Liver (tissue), 9 donors: ENCODE data around the gene ZNF700. TPM values are rescaled to one million over a fixed set of nuclear protein-coding genes. Genes with fewer than 3 reads are reported as not detected.
"Not testable (repeated sequence)": the region's sequence is repeated elsewhere in the genome, so short reads cannot be mapped to it uniquely, and the experiment has no call there.

ENCODE experiments used
- DNase-seq: peaks from one replicate; pipeline ENCODE4 v3.0.0-alpha.2; 2017; ENCODE audit warnings: low spot score
- H3K27ac ChIP-seq, 2 donors: one replicate each; pipeline ENCODE4 v1.7.0; 2013; ENCODE audit warnings: inconsistent platforms in 2 of 2, low read length in 2 of 2, control low read depth in 1 of 2, low read depth in 1 of 2, mild to moderate bottlenecking in 1 of 2
- H3K27me3 ChIP-seq, 4 donors: one replicate each; pipeline versions ENCODE4 v1.6.1 to v1.7.0; 2013; ENCODE audit warnings: low read length in 3 of 4, inconsistent platforms in 1 of 4, mild to moderate bottlenecking in 1 of 4, moderate library complexity in 1 of 4; ENCODE audit not compliant: control insufficient read depth in 4 of 4, insufficient read depth in 4 of 4
- H3K36me3 ChIP-seq, 4 donors: one replicate each; pipeline versions ENCODE4 v1.6.1 to v1.7.0; 2013; ENCODE audit warnings: low read length in 3 of 4, mild to moderate bottlenecking in 3 of 4, low read depth in 1 of 4, moderate library complexity in 1 of 4; ENCODE audit not compliant: control insufficient read depth in 4 of 4, insufficient read depth in 3 of 4
- H3K4me1 ChIP-seq, 4 donors: one replicate each; pipeline versions ENCODE4 v1.6.1 to v1.7.0; 2013; ENCODE audit warnings: low read length in 3 of 4, mild to moderate bottlenecking in 3 of 4, moderate library complexity in 1 of 4; ENCODE audit not compliant: control insufficient read depth in 4 of 4, insufficient read depth in 4 of 4
- H3K4me3 ChIP-seq, 3 donors: one replicate each; pipeline versions ENCODE4 v1.6.1 to v1.7.0; 2013; ENCODE audit warnings: low read length in 3 of 3, control low read depth in 1 of 3, low read depth in 1 of 3, mild to moderate bottlenecking in 1 of 3
- H3K9ac ChIP-seq, 2 donors: one replicate each; pipeline ENCODE4 v1.7.0; 2013; ENCODE audit warnings: low read length in 2 of 2, mild to moderate bottlenecking in 2 of 2, moderate library complexity in 2 of 2, control low read depth in 1 of 2, low read depth in 1 of 2
- H3K9me3 ChIP-seq, 4 donors: one replicate each; pipeline versions ENCODE4 v1.6.1 to v1.7.0; 2013; ENCODE audit warnings: low read length in 3 of 4; ENCODE audit not compliant: control insufficient read depth in 4 of 4
- ATF3 ChIP-seq: IDR thresholded peaks from 2 replicates; pipeline ENCODE4 v1.6.1; 2016; ENCODE audit warnings: antibody characterized with exemption
- CTCF ChIP-seq: fragments of 150-350 bp; IDR thresholded peaks from 2 replicates; pipeline ENCODE4 v1.5.1; 2017; ENCODE audit warnings: improper control_type of control experiment, low read depth, low read length; ENCODE audit not compliant: missing input control
- FOXA1 ChIP-seq: IDR thresholded peaks from 2 replicates; pipeline ENCODE4 v1.6.1; 2016; ENCODE audit warnings: antibody characterized with exemption
- FOXA2 ChIP-seq: IDR thresholded peaks from 2 replicates; pipeline ENCODE4 v1.6.1; 2016; ENCODE audit warnings: antibody characterized with exemption
- GABPA ChIP-seq, 2 donors: IDR thresholded peaks in 1 of 2; conservative IDR thresholded peaks in 1 of 2; 2 replicates each; pipeline ENCODE4 v1.6.1; 2016; ENCODE audit warnings: antibody characterized with exemption in 2 of 2, mild to moderate bottlenecking in 1 of 2, moderate library complexity in 1 of 2
- HNF4A ChIP-seq, 2 donors: conservative IDR thresholded peaks; 2 replicates each; pipeline ENCODE4 v1.6.1; 2016; ENCODE audit warnings: antibody characterized with exemption in 2 of 2, mild to moderate bottlenecking in 2 of 2
- JUND ChIP-seq, 2 donors: IDR thresholded peaks; 2 replicates each; pipeline ENCODE4 v1.6.1; 2016; ENCODE audit warnings: antibody characterized with exemption in 2 of 2
- MAX ChIP-seq: IDR thresholded peaks from 2 replicates; pipeline ENCODE4 v1.6.1; 2016; ENCODE audit warnings: antibody characterized with exemption
- NR2F2 ChIP-seq: IDR thresholded peaks from 2 replicates; pipeline ENCODE4 v1.6.1; 2016; ENCODE audit warnings: antibody characterized with exemption
- RAD21 ChIP-seq, 2 donors: IDR thresholded peaks; 2 replicates each; pipeline ENCODE4 v1.6.1; 2016; ENCODE audit warnings: antibody characterized with exemption in 2 of 2, mild to moderate bottlenecking in 2 of 2
- REST ChIP-seq: IDR thresholded peaks from 2 replicates; pipeline ENCODE4 v1.6.1; 2016; ENCODE audit warnings: antibody characterized with exemption, mild to moderate bottlenecking
- RXRA ChIP-seq, 2 donors: IDR thresholded peaks; 2 replicates each; pipeline ENCODE4 v1.6.1; 2017 to 2018; ENCODE audit warnings: antibody characterized with exemption in 2 of 2, mild to moderate bottlenecking in 1 of 2
- SP1 ChIP-seq: IDR thresholded peaks from 2 replicates; pipeline ENCODE4 v1.6.1; 2018; ENCODE audit warnings: antibody characterized with exemption, mild to moderate bottlenecking
- WGBS: extraction: QIAGEN DNeasy Blood & Tissue Kit; methylation state at CpG from one replicate; pipeline ENCODE4 v1.1.7; 2013; 5-methylcytosine and 5-hydroxymethylcytosine counted together
- polyA plus RNA-seq, 2 donors: library from polyadenylated mRNA; stranded (reverse) in 1 of 2; unstranded in 1 of 2; fragments of 200-250 nt in 1 of 2; fragments of >200 nt in 1 of 2; fragmentation: Nextera tagmentation in 1 of 2; extraction: Ambion mirVana in 1 of 2; gene quantifications; one replicate each; pipeline versions ENCODE4 v1.2.1 to v1.2.3, GENCODE V29; 2013 to 2015
- total RNA-seq, 2 donors: library from RNA; depleted of rRNA; stranded (reverse); fragments of >200 nt; gene quantifications; one replicate each; pipeline ENCODE4 v1.2.3, GENCODE V29; 2014
- donor health status: healthy.
- donor health status: healthy.
- donor health status: healthy.
- donor health status: healthy.
- donor health status: healthy.

Gene ZNF700
- total and polyA plus RNA-seq, 4 donors = 3.1 to 13.7 (median 6.7) TPM

- TF ChIP-seq JUND (IDR thresholded peaks at IDR 0.05) (peak in 1 of 2 donors; percentile 11), NR2F2 (peak; percentile 87), REST (peak; percentile 53), CTCF (no peak), RXRA (IDR thresholded peaks at IDR 0.05) (peak in 1 of 2 donors; percentile 22), HNF4A (conservative IDR thresholded peaks at IDR 0.05) (peak in 1 of 2 donors; percentile 30), SP1 (peak; percentile 64), GABPA (IDR thresholded peaks at IDR 0.05 in 1 of 2, conservative IDR thresholded peaks at IDR 0.05 in 1 of 2) (peak in 1 of 2 donors; percentile 41), MAX (no peak)
- peak within 1 kb of the TSS; percentile 84 for H3K27ac ChIP-seq
- H3K27me3 ChIP-seq = no peaks in the 10 kb centered on the region
- H3K4me3 ChIP-seq = peak within 1 kb of the TSS; percentile 69 to 86 (median 80)
- H3K9me3 ChIP-seq = peaks cover 0 to 1% (median 0%) of the 10 kb centered on the region in 4 donors
- H3K4me1 ChIP-seq = peaks cover 2 to 16% (median 6%) of the 10 kb centered on the region in 4 donors
- peak within 1 kb of the TSS in 1 of 2 donors; percentile 23 for H3K9ac ChIP-seq
- WGBS = 1% methylated on average over 56 of the region's 56 CpGs
- no peaks in the 10 kb centered on the region for H3K36me3 ChIP-seq
- peak; percentile 92 for DNase-seq
Observed at GRCh38 chr19:11887611-11888531, 37.0 kb upstream of the ZNF700 start, which contains the start of gene ZNF69. Gene ZNF69, plus strand, starts transcription at chr19:11887782. Its CDS starts 142 bp downstream, at chr19:11887924.

- H3K27ac ChIP-seq, H3K27me3 ChIP-seq, H3K4me3 ChIP-seq, DNase-seq, H3K36me3 ChIP-seq, H3K9ac ChIP-seq: not testable (repeated sequence)
- WGBS = 77% methylated on average over 6 of the region's 6 CpGs
- H3K9me3 ChIP-seq = peaks cover 1 to 11% (median 5%) of the 10 kb centered on the region in 4 donors
- H3K4me1 ChIP-seq = peaks cover 2 to 16% (median 6%) of the 10 kb centered on the region in 4 donors
Observed at GRCh38 chr19:11889901-11890300, 35.0 kb upstream of the ZNF700 start.

- H3K36me3 ChIP-seq = peaks cover 0 to 14% (median 6%) of the 10 kb centered on the region in 4 donors
- no peak for DNase-seq
- no peak overlapping the region for H3K27ac ChIP-seq
- H3K4me3 ChIP-seq = no peak overlapping the region
- H3K9ac ChIP-seq = no peak overlapping the region
- peaks cover 3 to 14% (median 8%) of the 10 kb centered on the region in 4 donors for H3K9me3 ChIP-seq
- no peaks in the 10 kb centered on the region for H3K27me3 ChIP-seq
- peaks cover 2 to 16% (median 6%) of the 10 kb centered on the region in 4 donors for H3K4me1 ChIP-seq
- WGBS = 95% methylated on average over 5 of the region's 5 CpGs
- TF ChIP-seq FOXA1 = no peak
- TF ChIP-seq RAD21 (IDR thresholded peaks at IDR 0.05) = no peak
- TF ChIP-seq RXRA (IDR thresholded peaks at IDR 0.05) = no peak
- no peak for TF ChIP-seq ATF3
- no peak for TF ChIP-seq REST
- no peak for TF ChIP-seq FOXA2
- no peak for TF ChIP-seq GABPA (IDR thresholded peaks at IDR 0.05 in 1 of 2, conservative IDR thresholded peaks at IDR 0.05 in 1 of 2)
Observed at GRCh38 chr19:11890634-11891033, 34.3 kb upstream of the ZNF700 start.
